ENCODE measurements around the gene PPP2R2B.

PPP2R2B gene

GRCh38 chr5:146699138-146699537, 179.4 kb downstream of the PPP2R2B start:
- DNase-seq (ENCODE audit: low read depth), result no peak

GRCh38 chr5:146698651-146699050, 179.9 kb downstream of the PPP2R2B start:
- no peak for DNase-seq (ENCODE audit: low read depth)

- no peak for DNase-seq (ENCODE audit: low read depth)
These were observed 181.3 kb downstream of the PPP2R2B start for GRCh38 chr5:146697211-146697610.

DNA sequence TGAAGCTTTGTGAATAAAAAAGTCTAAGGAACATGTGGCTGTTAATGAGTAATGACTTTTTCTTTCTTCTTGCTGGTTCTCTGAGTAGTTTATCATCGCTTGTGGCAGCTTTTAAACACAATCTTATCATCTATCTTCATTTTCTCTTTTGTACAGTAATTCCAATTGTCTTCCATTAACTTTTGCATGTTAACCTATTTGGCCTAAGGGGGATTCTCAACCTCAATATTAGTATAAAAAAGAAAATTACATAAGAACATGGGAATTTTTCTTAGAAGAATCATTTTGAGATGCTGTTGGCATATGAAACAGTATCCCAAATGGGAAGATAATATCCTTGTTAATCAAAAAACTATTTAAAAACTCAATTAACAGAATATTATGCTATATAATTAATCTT, 182.9 kb downstream of the PPP2R2B start:
- DNase-seq (ENCODE audit: low read depth), result no peak

GRCh38 chr5:146690880-146691355, 187.6 kb downstream of the PPP2R2B start:
- no peak for DNase-seq (ENCODE audit: low read depth)

- DNase-seq (ENCODE audit: low read depth), result no peak
These were observed 190.9 kb downstream of the PPP2R2B start for GRCh38 chr5:146687630-146688029.

DNA sequence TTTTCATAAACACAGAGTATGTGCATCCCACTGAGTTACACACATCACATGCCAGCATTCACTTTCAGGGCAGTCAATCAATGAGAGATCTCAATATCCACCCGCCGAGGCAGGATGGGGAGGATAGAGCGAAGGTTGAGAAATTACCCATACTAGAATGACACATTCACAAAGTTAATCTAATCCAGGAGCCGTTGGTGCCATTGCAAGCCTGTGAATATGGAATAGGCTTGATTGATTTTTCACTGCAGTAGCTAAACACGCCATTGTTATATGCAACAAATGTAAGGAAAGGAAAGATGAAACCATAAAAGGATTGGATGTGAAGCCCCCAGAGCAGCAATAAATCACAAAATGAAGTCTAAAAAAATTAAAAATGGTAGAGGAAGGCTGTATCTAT, 194.7 kb downstream of the PPP2R2B start:
- no peak for DNase-seq (ENCODE audit: low read depth)

DNA sequence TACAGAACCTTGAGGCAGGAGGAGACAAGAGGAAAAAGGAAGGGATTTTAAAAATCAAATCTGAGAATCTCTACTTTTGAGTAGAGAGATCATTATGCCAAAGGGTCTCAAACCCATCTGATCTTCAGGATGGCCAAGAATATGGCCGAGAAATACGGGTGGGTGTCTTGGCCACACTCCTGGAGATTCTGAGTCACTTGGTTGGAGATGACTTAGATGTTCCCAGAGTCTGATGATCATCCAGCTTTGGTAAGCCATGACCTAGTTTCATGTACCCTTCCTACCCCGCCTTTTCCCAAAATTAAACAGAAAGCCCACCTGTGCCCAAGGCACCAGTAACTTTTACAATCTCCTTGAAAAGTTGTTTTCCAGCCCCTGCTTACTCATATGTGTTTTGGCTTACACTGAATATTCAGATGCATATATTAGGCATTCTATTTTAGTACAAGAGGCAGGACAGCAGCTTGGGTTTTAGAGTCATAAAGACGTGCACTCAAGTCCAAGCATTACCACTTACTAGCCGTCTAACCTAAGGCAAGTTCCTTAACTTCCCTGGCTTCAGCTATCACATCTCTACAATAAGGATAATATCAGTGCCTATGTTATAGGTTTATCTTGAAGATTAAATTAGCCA, 195.5 kb downstream of the PPP2R2B start:
- DNase-seq (ENCODE audit: low read depth), result no peak

GRCh38 chr5:146681585-146682105, 196.9 kb downstream of the PPP2R2B start:
- DNase-seq (ENCODE audit: low read depth), result no peak

DNA sequence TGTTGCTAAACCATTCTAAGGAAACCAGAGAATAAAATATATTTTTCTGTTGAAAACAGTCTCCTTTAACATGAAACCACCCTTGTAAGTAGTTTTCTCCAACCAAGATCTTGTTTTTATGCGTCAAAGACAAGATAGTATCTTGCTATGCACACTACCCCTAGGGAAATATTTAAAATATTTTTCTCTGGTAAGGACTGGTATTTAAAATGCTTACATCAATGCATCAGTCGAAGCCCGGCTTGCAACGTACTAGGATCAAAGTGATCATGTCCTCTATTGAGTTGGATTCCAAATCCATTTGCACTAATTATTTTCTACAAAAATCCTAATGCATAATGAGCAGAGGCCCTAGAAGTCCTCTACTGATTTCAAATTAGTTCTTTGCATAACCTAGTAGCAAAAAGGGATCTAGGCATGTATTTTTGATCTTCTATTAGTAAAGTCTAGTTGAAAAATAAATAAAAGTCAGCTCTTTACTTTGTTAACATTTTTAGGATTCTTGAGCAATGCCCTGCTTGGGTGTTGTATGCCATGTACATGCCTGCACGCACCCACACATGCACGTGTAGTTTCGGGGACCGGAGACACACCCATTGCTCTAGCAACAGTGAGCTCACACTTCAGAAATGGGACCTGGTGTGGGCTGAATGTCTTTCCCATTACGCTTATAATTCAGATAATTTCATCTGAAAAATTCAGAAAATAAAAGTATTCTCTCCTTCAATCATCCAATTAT, 197.5 kb downstream of the PPP2R2B start:
- no peak for DNase-seq (ENCODE audit: low read depth)

- DNase-seq (ENCODE audit: low read depth), result no peak
These were observed 202.9 kb downstream of the PPP2R2B start for GRCh38 chr5:146675636-146676035.

- DNase-seq (ENCODE audit: low read depth), result no peak
These were observed 205.7 kb downstream of the PPP2R2B start for GRCh38 chr5:146672866-146673265.

GRCh38 chr5:146671561-146672295, 206.8 kb downstream of the PPP2R2B start:
- DNase-seq (ENCODE audit: low read depth), result no peak

DNA sequence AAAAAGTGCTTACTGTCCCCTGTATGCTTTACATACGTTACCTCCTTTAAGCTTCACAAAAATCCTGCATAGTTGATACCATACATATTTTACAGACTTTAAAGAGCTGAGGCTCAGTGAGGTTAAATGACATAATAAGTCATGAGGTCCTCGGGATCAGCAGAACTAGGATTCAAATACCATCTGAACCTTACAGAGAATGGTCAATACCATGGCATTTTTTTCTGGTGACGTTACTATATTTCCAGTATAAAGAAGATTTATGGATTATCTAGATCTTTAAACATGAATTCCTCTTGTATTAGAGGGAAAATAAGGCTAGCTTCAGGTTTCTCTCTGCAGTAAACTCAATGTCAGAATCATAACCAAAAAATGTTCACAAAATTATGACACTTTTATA, 208.9 kb downstream of the PPP2R2B start:
- DNase-seq (ENCODE audit: low read depth), result no peak

DNA sequence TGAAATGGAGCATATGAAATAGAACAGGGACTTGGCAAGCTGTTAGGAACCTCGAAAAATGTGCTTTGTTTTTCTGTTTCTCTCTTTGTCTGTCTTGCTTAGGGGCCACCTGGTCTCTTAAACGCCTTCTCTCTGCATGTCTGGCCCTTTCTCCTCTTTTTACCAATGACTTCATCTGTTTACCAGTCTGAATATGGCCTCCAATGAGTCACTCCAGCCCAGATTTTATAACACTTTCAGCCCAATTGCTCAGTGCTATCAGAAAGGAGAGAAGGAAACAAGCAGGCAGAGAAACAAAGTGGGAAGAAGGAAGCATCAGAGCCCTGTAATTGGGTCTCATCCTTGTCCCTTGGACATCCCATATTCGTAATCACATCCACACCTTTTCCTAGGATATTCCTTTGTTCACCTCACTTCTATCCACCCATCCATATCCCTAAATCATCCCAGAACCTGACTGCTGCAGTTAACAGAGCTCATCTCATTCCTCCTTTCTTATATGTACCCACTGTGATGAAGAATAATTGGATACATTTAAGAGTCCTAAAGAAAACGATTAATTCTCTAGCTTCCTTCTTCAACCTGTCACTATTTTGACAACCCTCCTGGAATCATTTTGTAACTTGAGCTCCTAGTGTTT, 210.8 kb downstream of the PPP2R2B start:
- no peak for DNase-seq (ENCODE audit: low read depth)

- no peak for DNase-seq (ENCODE audit: low read depth)
These were observed 216.3 kb downstream of the PPP2R2B start for GRCh38 chr5:146662229-146662628.

GRCh38 chr5:146660376-146660960, 218.1 kb downstream of the PPP2R2B start:
- DNase-seq (ENCODE audit: low read depth), result no peak

- no peak for DNase-seq (ENCODE audit: low read depth)
These were observed 218.6 kb downstream of the PPP2R2B start for GRCh38 chr5:146659961-146660360.

DNA sequence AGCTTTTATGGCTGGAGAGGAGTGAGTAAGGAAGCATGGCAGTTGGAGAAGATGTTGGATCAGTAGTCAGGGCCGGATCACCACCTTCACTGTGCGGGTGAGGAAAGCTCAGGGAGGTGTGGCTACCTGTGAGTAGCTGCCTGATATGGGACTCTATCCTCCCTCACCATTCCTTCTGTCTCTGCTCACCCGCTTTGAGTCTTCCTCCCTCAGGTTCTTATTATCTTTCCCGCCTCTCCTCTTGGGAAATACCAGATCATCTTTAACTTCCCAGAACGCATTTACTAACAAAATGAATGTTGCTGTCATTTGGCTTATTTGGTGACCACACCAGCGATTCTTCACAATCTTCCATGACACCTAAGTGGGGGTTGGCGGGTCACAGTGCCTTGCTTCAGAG, 221.9 kb downstream of the PPP2R2B start:
- DNase-seq (ENCODE audit: low read depth), result no peak

- no peak for DNase-seq (ENCODE audit: low read depth)
These were observed 225.0 kb downstream of the PPP2R2B start for GRCh38 chr5:146653560-146653959.

GRCh38 chr5:146652547-146652946, 226.0 kb downstream of the PPP2R2B start:
- no peak for DNase-seq (ENCODE audit: low read depth)

GRCh38 chr5:146647656-146648199, 230.8 kb downstream of the PPP2R2B start:
- DNase-seq (ENCODE audit: low read depth), result no peak

Measured in activated T-cell treated with anti-CD3 and anti-CD28 coated beads for 1 hour (primary cell).